Endothelial cell of umbilical vein (primary cell): ENCODE results near the gene CAMP. TPM values are rescaled to one million over a fixed set of nuclear protein-coding genes. Genes with fewer than 3 reads are reported as not detected.

Experiments
- BruUV-seq: library from RNA; stranded (reverse); fragments of 400-500 nt; replicated peaks from 2 replicates; lab custom pipeline; 2021; lab: Mats Ljungman, UMichigan
- CTCF ChIA-PET: fragments of 300-600, 350-600 bp; sonication (Branson Sonifier 250); formaldehyde crosslinking; loops from one replicate; lab custom pipeline; 2021; ENCODE audit warnings: antibody characterized with exemption, inconsistent platforms; lab: Charles Lee
- POLR2A ChIA-PET: fragments of 300-600, 350-600 bp; sonication (Branson Sonifier 250); formaldehyde crosslinking; loops from one replicate; lab custom pipeline; 2021; ENCODE audit warnings: antibody characterized with exemption, inconsistent platforms; lab: Charles Lee
- DNase-seq: peaks from one replicate; pipeline ENCODE4 v3.0.0-alpha.2; 2011; ENCODE audit warnings: low read depth, low spot score
- FAIRE-seq: peaks from 2 replicates; lab custom pipeline; 2011; peaks lifted over from hg19 to GRCh38; lab: Jason Lieb, UNC
- H2AFZ ChIP-seq: 2 replicates; pipeline ENCODE4 v1.6.0; 2012; ENCODE audit warnings: low read depth, low read length, control low read depth, inconsistent platforms
- H3K27ac ChIP-seq: 2 replicates; pipeline ENCODE4 v1.5.1; 2011; ENCODE audit warnings: low read depth, mild to moderate bottlenecking, control low read depth, low read length, moderate library complexity; ENCODE audit not compliant: insufficient read depth
- H3K27me3 ChIP-seq, 2 experiments: 2 replicates each; pipeline versions ENCODE4 v1.6.0 to v1.6.1; 2011; ENCODE audit warnings: low read length in 2 of 2, mixed read lengths in 1 of 2; ENCODE audit not compliant: control insufficient read depth in 2 of 2, insufficient read depth in 2 of 2
- H3K36me3 ChIP-seq, 2 experiments: 2 replicates in 1 of 2; 3 replicates in 1 of 2; pipeline ENCODE4 v1.5.1; 2011; ENCODE audit warnings: low read length in 2 of 2, mild to moderate bottlenecking in 1 of 2, moderate library complexity in 1 of 2; ENCODE audit not compliant: control insufficient read depth in 2 of 2, insufficient read depth in 2 of 2; ENCODE audit errors: extremely low read depth in 1 of 2
- H3K4me1 ChIP-seq: 3 replicates; pipeline ENCODE4 v1.5.1; 2011; ENCODE audit warnings: mild to moderate bottlenecking, low read length; ENCODE audit not compliant: control insufficient read depth, insufficient read depth; ENCODE audit errors: extremely low read depth
- H3K4me2 ChIP-seq: 2 replicates; pipeline ENCODE4 v1.6.1; 2011; ENCODE audit warnings: low read length, control low read depth, mixed read lengths; ENCODE audit not compliant: insufficient read depth
- H3K4me3 ChIP-seq, 3 experiments: fragments of 200-600 bp in 1 of 3; sonication (generic), shearing (Covaris generic) in 1 of 3; replicated peaks in 1 of 3; 2 replicates each; pipeline ENCODE4 v1.5.1; 2011 to 2016; ENCODE audit warnings: control low read depth in 3 of 3, low read length in 3 of 3, mild to moderate bottlenecking in 2 of 3, inconsistent platforms in 1 of 3, low read depth in 1 of 3, moderate library complexity in 1 of 3; ENCODE audit not compliant: insufficient read depth in 1 of 3
- H3K79me2 ChIP-seq: 2 replicates; pipeline ENCODE4 v1.6.0; 2012; ENCODE audit warnings: low read length, inconsistent platforms; ENCODE audit not compliant: control insufficient read depth, insufficient read depth
- H3K9ac ChIP-seq: replicated peaks from 2 replicates; pipeline ENCODE3; 2011; ENCODE audit warnings: low read length, control low read depth; ENCODE audit not compliant: insufficient read depth; ENCODE audit errors: extremely low read depth
- H3K9me1 ChIP-seq: replicated peaks from 3 replicates; pipeline ENCODE4 v1.6.0; 2011; ENCODE audit warnings: mild to moderate bottlenecking, low read length; ENCODE audit not compliant: control insufficient read depth, insufficient read depth; ENCODE audit errors: extremely low read depth
- H3K9me3 ChIP-seq: replicated peaks from 2 replicates; pipeline ENCODE4 v1.5.1; 2012; ENCODE audit warnings: low read length, inconsistent platforms; ENCODE audit not compliant: control insufficient read depth, insufficient read depth
- H4K20me1 ChIP-seq: replicated peaks from 2 replicates; pipeline ENCODE3; 2011; ENCODE audit warnings: mild to moderate bottlenecking, low read length; ENCODE audit not compliant: control insufficient read depth, insufficient read depth; ENCODE audit errors: extremely low read depth
- POLR2A ChIP-seq: IDR thresholded peaks from 2 replicates; pipeline ENCODE4 v1.6.1; 2012; ENCODE audit warnings: low read depth, mild to moderate bottlenecking, control low read depth, low read length
- dilution Hi-C: fragments of 300-500 bp; cut with MboI; formaldehyde crosslinking; loops from one replicate; pipeline ENCODE4 v1.15.0; 2019; ENCODE audit warnings: low sequenced_read_pairs; ENCODE audit not compliant: extremely low pct_ligation_motif_present
- intact Hi-C: fragments of 100-400 bp; cut with micrococcal nuclease; formaldehyde crosslinking; loops from one replicate; pipeline ENCODE4 v1.10.0; 2022
- microRNA counts: library from miRNA; unstranded; fragments of <30 nt; microRNA quantifications from one replicate; lab custom pipeline; 2016
- microRNA-seq: library from miRNA; unstranded; fragments of <30 nt; microRNA quantifications from one replicate; pipeline ENCODE4 v1.2.0, GENCODE V29; 2021; ENCODE audit warnings: borderline number of aligned reads, borderline replicate concordance
- polyA plus RNA-seq, 4 experiments: library from polyadenylated mRNA; depleted of rRNA in 3 of 4; stranded (reverse) in 3 of 4; unstranded in 1 of 4; fragments of >200 nt; gene quantifications; 2 replicates each; pipeline versions ENCODE4 v1.2.1 to v1.2.3, GENCODE V29; 2011 to 2012; ENCODE audit warnings: missing spikeins in 1 of 4
- small RNA-seq: library from RNA; depleted of rRNA; stranded (forward); fragments of <200 nt; gene quantifications from one replicate; pipeline ENCODE3, GENCODE V24; 2012; ENCODE audit warnings: low replicate concordance, low read depth; ENCODE audit not compliant: insufficient read depth, insufficient read length
- total RNA-seq: library from RNA; stranded (reverse); gene quantifications from 2 replicates; pipeline ENCODE4 v1.2.3, GENCODE V29; 2021

The CAMP gene
- total and polyA plus RNA-seq, 2 donors (not counting 3 experiments of a cell fraction or from before 2014, with no cell fraction given), result not detected

GRCh38 chr3:48274452-48274851, 51.2 kb downstream of the CAMP start:
- no peaks in the 10 kb centered on the region for H3K36me3 ChIP-seq
- no peaks in the 10 kb centered on the region for H3K79me2 ChIP-seq
- TF ChIP-seq POLR2A, result no peak
- DNase-seq, result no peak
- no peaks in the 10 kb centered on the region for H4K20me1 ChIP-seq
- intact Hi-C loops (loop anchor here (1.0 to 10.0 kb wide), 2 partner anchors 80 to 123 kb away; no protein-coding TSS in a partner anchor), dilution Hi-C loops (no loop called here)
- H3K27me3 ChIP-seq, result peaks cover 0 to 1% of the 10 kb centered on the region in 2 experiments
- BruUV-seq, result no TSS peak
- no peaks in the 10 kb centered on the region for H3K4me1 ChIP-seq
- H3K4me2 ChIP-seq, result no peak overlapping the region
- no peaks in the 10 kb centered on the region for H3K9me1 ChIP-seq
- no peak overlapping the region for H3K4me3 ChIP-seq
- no peak overlapping the region for H3K9ac ChIP-seq
- H3K9me3 ChIP-seq, result no peaks in the 10 kb centered on the region
- no peak overlapping the region for H3K27ac ChIP-seq
- no peak overlapping the region for H2AFZ ChIP-seq
- ChIA-PET POLR2A (no interaction called here), CTCF (interaction anchor here (1.0 to 24.1 kb wide), 10 partner anchors 11 to 466 kb away, joined by 3 to 723 read pairs (median 4); partner anchors contain the start of genes PLXNB1 and ZNF589)
- no peak for FAIRE-seq

MicroRNA genes within 50 kb of the gene (microRNA counts, 767-probe panel; counts per million panel counts)
- 723 counts per million, percentile 96 among the panel's probes with 10 or more counts for microRNA hsa-miR-4443 (lab: Ali Mortazavi, UCI)

Small RNA genes lying within 50 kb of the gene (microRNA-seq; reads per million reads assigned to microRNA genes)
- gene MIR4443, result 4.2 reads per million, percentile 6 among the genes with 10 or more reads in this experiment

Small RNA genes lying within 50 kb of the gene (small RNA-seq; reads per million reads assigned to genes)
- gene MIR4443 (not detected), gene NDUFB1P1 (not detected), gene RNU7-128P (not detected)

Other genes starting within 250 kb of the CAMP start
- 277 and 290 TPM in 2 replicates for gene MAP4, start 207.1 kb upstream of the CAMP start, total RNA-seq
- 112 and 121 TPM in 2 replicates for gene MAP4, start 207.1 kb upstream of the CAMP start, polyA plus RNA-seq
- gene CDC25A, start 35.1 kb upstream of the CAMP start, total RNA-seq, result 18.4 and 19.0 TPM in 2 replicates
- gene CDC25A, start 35.1 kb upstream of the CAMP start, polyA plus RNA-seq, result 5.0 and 5.5 TPM in 2 replicates
- gene ZNF589, start 17.6 kb downstream of the CAMP start, total RNA-seq, result 12.4 and 13.4 TPM in 2 replicates
- 4.7 and 6.5 TPM in 2 replicates for gene ZNF589, start 17.6 kb downstream of the CAMP start, polyA plus RNA-seq
- gene NME6, start 77.9 kb downstream of the CAMP start, total RNA-seq, result 26.9 and 27.7 TPM in 2 replicates
- 37.8 and 43.1 TPM in 2 replicates for gene NME6, start 77.9 kb downstream of the CAMP start, polyA plus RNA-seq
- gene SPINK8, start 110.2 kb downstream of the CAMP start, total RNA-seq, result not detected in 2 replicates
- not detected in 2 replicates for gene SPINK8, start 110.2 kb downstream of the CAMP start, polyA plus RNA-seq
- gene FBXW12, start 148.7 kb downstream of the CAMP start, total RNA-seq, result not detected in 2 replicates
- not detected in 2 replicates for gene FBXW12, start 148.7 kb downstream of the CAMP start, polyA plus RNA-seq
- gene PLXNB1, start 206.6 kb downstream of the CAMP start, total RNA-seq, result 43.0 and 43.1 TPM in 2 replicates
- gene PLXNB1, start 206.6 kb downstream of the CAMP start, polyA plus RNA-seq, result 45.2 and 47.5 TPM in 2 replicates
- gene CCDC51, start 216.6 kb downstream of the CAMP start, total RNA-seq, result 9.8 and 11.2 TPM in 2 replicates
- gene CCDC51, start 216.6 kb downstream of the CAMP start, polyA plus RNA-seq, result 10.1 and 11.3 TPM in 2 replicates
- 306 and 332 TPM in 2 replicates for gene TMA7, start 216.8 kb downstream of the CAMP start, total RNA-seq
- gene TMA7, start 216.8 kb downstream of the CAMP start, polyA plus RNA-seq, result 73.0 and 137 TPM in 2 replicates
- gene ATRIP, start 223.2 kb downstream of the CAMP start, total RNA-seq, result 12.6 and 14.7 TPM in 2 replicates
- gene ATRIP, start 223.2 kb downstream of the CAMP start, polyA plus RNA-seq, result 10.6 and 13.0 TPM in 2 replicates